Measurements from ENCODE around the gene RPS6KA6.

The RPS6KA6 gene

GRCh38 chrX:84160736-84161135, 27.3 kb downstream of the RPS6KA6 start:
- Histone ChIP-seq H3K4me3 (ENCODE audit: low read depth, low read length) (no peak overlapping the region), H3K27ac (ENCODE audit: extremely low read depth, low read depth, low read length) (no peak overlapping the region), H3K36me3 (ENCODE audit: control insufficient read depth in 2 of 2, insufficient read depth in 1 of 2, low read length in 2 of 2) (no peaks in the 10 kb centered on the region), H3K4me1 (ENCODE audit: control insufficient read depth, insufficient read depth, low read length) (no peaks in the 10 kb centered on the region), H3K9me3 (ENCODE audit: control insufficient read depth, insufficient read depth, low read depth, low read length) (no peaks in the 10 kb centered on the region)
- TF ChIP-seq ZNF514 (tag by site-specific recombination; IDR thresholded peaks at IDR 0.05) (no peak), ZNF335 (tag by site-specific recombination; conservative IDR thresholded peaks at IDR 0.05) (no peak), ZNF548 (tag by site-specific recombination; IDR thresholded peaks at IDR 0.05) (no peak), ZFP37 (tag by site-specific recombination; IDR thresholded peaks at IDR 0.05) (no peak), ZBTB26 (tag by site-specific recombination; optimal IDR thresholded peaks at IDR 0.05) (no peak), ZNF214 (tag by site-specific recombination; IDR thresholded peaks at IDR 0.05; ENCODE audit: borderline replicate concordance) (no peak), ZNF175 (tag by site-specific recombination; IDR thresholded peaks at IDR 0.05) (no peak), ZNF146 (tag by site-specific recombination; IDR thresholded peaks at IDR 0.05) (no peak), ZBTB7A (tag by site-specific recombination; IDR thresholded peaks at IDR 0.05; ENCODE audit: low read depth) (no peak), ZSCAN4 (tag by site-specific recombination; IDR thresholded peaks at IDR 0.05) (no peak), ZBTB21 (tag by site-specific recombination; IDR thresholded peaks at IDR 0.05) (no peak), ZNF302 (tag by site-specific recombination; IDR thresholded peaks at IDR 0.05; ENCODE audit: low read depth) (no peak), OSR2 (tag by site-specific recombination; IDR thresholded peaks at IDR 0.05) (no peak), ZBTB44 (tag by site-specific recombination; IDR thresholded peaks at IDR 0.05) (no peak)
- CTCF ChIA-PET: no interaction called here
- POLR2A ChIA-PET: no interaction called here

GRCh38 chrX:84156821-84157220, 31.2 kb downstream of the RPS6KA6 start:
- Histone ChIP-seq H3K9me3 (ENCODE audit: control insufficient read depth, insufficient read depth, low read depth, low read length) (no peaks in the 10 kb centered on the region), H3K36me3 (ENCODE audit: control insufficient read depth in 2 of 2, insufficient read depth in 1 of 2, low read length in 2 of 2) (peaks cover 0 to 4% of the 10 kb centered on the region in 2 experiments; a peak in 1 of 3 replicates), H3K27ac (ENCODE audit: extremely low read depth, low read depth, low read length) (no peak overlapping the region), H3K4me3 (ENCODE audit: low read depth, low read length) (no peak overlapping the region), H3K4me1 (ENCODE audit: control insufficient read depth, insufficient read depth, low read length) (no peaks in the 10 kb centered on the region)
- TF ChIP-seq ZNF768 (tag by site-specific recombination; IDR thresholded peaks at IDR 0.05) (no peak), SP2 (tag by site-specific recombination; IDR thresholded peaks at IDR 0.05) (no peak), GFI1B (tag by site-specific recombination; IDR thresholded peaks at IDR 0.05) (no peak), KLF9 (tag by site-specific recombination; IDR thresholded peaks at IDR 0.05; ENCODE audit: low read depth) (no peak), MYNN (tag by site-specific recombination; IDR thresholded peaks at IDR 0.05; ENCODE audit: borderline replicate concordance) (no peak), ZNF654 (tag by site-specific recombination; IDR thresholded peaks at IDR 0.05; ENCODE audit: low read depth) (no peak), ZNF302 (tag by site-specific recombination; IDR thresholded peaks at IDR 0.05; ENCODE audit: low read depth) (no peak)
- POLR2A ChIA-PET: no interaction called here
- CTCF ChIA-PET: interaction anchor here (0.7 to 1.0 kb wide), 2 partner anchors 28 to 100 kb away, joined by 3 to 5 read pairs; no protein-coding TSS in a partner anchor

- POLR2A ChIA-PET: no interaction called here
- no peak for TF ChIP-seq ZNF561 (tag by site-specific recombination; IDR thresholded peaks at IDR 0.05; ENCODE audit: borderline replicate concordance)
- no peak for TF ChIP-seq ZNF701 (tag by site-specific recombination; IDR thresholded peaks at IDR 0.05)
- no peak for TF ChIP-seq ZNF174 (tag by site-specific recombination; IDR thresholded peaks at IDR 0.05)
- TF ChIP-seq ZFP41 (tag by site-specific recombination; IDR thresholded peaks at IDR 0.05; ENCODE audit: borderline replicate concordance): no peak
- TF ChIP-seq RBAK (tag by site-specific recombination; IDR thresholded peaks at IDR 0.05): no peak
- no peak for TF ChIP-seq SCRT2 (tag by site-specific recombination; IDR thresholded peaks at IDR 0.05)
- CTCF ChIA-PET: no interaction called here
- H3K4me3 ChIP-seq (ENCODE audit: low read depth, low read length): no peak overlapping the region
- peaks cover 0 to 4% of the 10 kb centered on the region in 2 experiments; a peak in 1 of 3 replicates for H3K36me3 ChIP-seq (ENCODE audit: control insufficient read depth in 2 of 2, insufficient read depth in 1 of 2, low read length in 2 of 2)
- H3K9me3 ChIP-seq (ENCODE audit: control insufficient read depth, insufficient read depth, low read depth, low read length): no peaks in the 10 kb centered on the region
- no peaks in the 10 kb centered on the region for H3K4me1 ChIP-seq (ENCODE audit: control insufficient read depth, insufficient read depth, low read length)
- no peak overlapping the region for H3K27ac ChIP-seq (ENCODE audit: extremely low read depth, low read depth, low read length)
These were observed 32.1 kb downstream of the RPS6KA6 start for GRCh38 chrX:84155938-84156337.

Measured in HEK293 (cell line).